Adrenal gland (tissue), 5 donors: ENCODE results near the gene KCNJ6.

Experiments used
- CTCF ChIP-seq, 6 experiments: fragments of 450-650 bp in 4 of 6; fragments of 200-600 bp in 2 of 6; sonication (generic) in 1 of 6; IDR thresholded peaks; 1 replicate in 5 of 6; 2 replicates in 1 of 6; pipeline versions ENCODE4 v1.5.1 to v1.8.0; 2016 to 2021; ENCODE audit warnings: antibody characterized with exemption in 6 of 6, mild to moderate bottlenecking in 2 of 6, moderate library complexity in 1 of 6
- POLR2A ChIP-seq, 2 donors: fragments of 450-650 bp; IDR thresholded peaks; one replicate each; pipeline ENCODE4 v1.6.1; 2017; ENCODE audit warnings: antibody characterized with exemption in 2 of 2, mild to moderate bottlenecking in 2 of 2, moderate library complexity in 1 of 2
- donor health status: DM: no; HTN: no; CAD: no.

DNA sequence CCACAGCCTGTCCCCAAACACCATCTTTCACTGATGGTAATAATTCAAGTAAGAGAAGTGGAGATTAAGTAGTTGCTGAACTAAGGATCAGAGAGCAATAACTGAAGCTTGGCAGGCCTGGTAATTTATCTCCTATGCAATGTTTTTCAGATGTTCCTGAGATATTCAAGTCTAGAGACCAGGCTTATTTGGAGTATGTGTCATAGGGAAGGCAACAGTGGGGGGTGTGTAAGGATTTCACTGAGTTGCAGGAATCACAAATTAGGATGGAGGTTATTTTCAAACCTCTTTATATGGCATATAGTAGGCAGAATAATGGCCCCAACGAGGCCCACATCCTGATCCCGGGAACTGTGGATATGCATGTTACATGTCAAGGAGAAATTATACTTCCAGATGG, 171.7 kb downstream of the KCNJ6 start:
- TF ChIP-seq CTCF (IDR thresholded peaks at IDR 0.05) = no peak
- TF ChIP-seq POLR2A (IDR thresholded peaks at IDR 0.05) = no peak
